ENCODE results near the gene DCHS1. TPM values are rescaled to one million over a fixed set of nuclear protein-coding genes. Genes with fewer than 3 reads are reported as not detected.

The DCHS1 gene
- total and polyA plus RNA-seq, 2 of the 13 experiments (the other 11 are each of a cell fraction or from before 2014, with no cell fraction given) = under 0.01 to 0.03 TPM

GRCh38 chr11:6618117-6619003, 37.2 kb downstream of the DCHS1 start (continued):
- TF ChIP-seq ZNF318 (CRISPR knock-in tag; IDR thresholded peaks at IDR 0.05) (no peak), RFX5 (IDR thresholded peaks at IDR 0.05; ENCODE audit: low read depth, low read length) (0 out of 2 replicates have a peak, but pooled peaks have one; percentile 11), GTF2F1 (IDR thresholded peaks at IDR 0.05; ENCODE audit: low read length) (no peak)
